ENCODE measurements around the gene ADGRL3.

Gene ADGRL3

DNA sequence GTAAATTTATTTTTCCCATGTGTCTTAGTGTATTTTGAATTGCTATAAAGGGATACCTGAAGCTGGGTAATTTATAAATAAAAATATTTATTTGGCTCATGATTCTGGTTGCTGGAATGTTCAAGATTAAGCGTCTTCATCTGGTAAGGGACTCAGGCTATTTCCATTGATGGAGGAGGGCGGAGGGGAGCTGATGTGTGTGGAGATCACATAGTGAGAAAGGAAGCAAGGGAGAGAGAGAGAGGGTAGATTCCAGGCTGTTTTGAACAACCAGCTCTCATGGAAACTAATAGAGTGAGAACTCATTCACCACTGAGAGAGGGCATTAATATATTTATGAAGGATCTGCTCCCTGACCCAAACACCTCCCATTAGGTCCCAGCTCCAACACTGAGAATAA, 39.6 kb upstream of the ADGRL3 start:
- Histone ChIP-seq H3K9me3 (ENCODE audit: control insufficient read depth, insufficient read depth, low read depth, low read length) (no peaks in the 10 kb centered on the region), H3K36me3 (ENCODE audit: control insufficient read depth in 2 of 2, insufficient read depth in 1 of 2, low read length in 2 of 2) (no peaks in the 10 kb centered on the region), H3K4me1 (ENCODE audit: control insufficient read depth, insufficient read depth, low read length) (no peaks in the 10 kb centered on the region), H3K4me3 (ENCODE audit: low read depth, low read length) (no peak overlapping the region), H3K27ac (ENCODE audit: extremely low read depth, low read depth, low read length) (no peak overlapping the region)
- POLR2A ChIA-PET = no interaction called here
- CTCF ChIA-PET = interaction anchor here (1.1 kb wide), 1 partner anchor 468 kb away, joined by 3 read pairs; no protein-coding TSS in a partner anchor
- TF ChIP-seq SCRT2 (tag by site-specific recombination; IDR thresholded peaks at IDR 0.05) (no peak), ZNF239 (tag by site-specific recombination; IDR thresholded peaks at IDR 0.05) (no peak), ZSCAN16 (tag by site-specific recombination; IDR thresholded peaks at IDR 0.05) (no peak), ZNF660 (tag by site-specific recombination; IDR thresholded peaks at IDR 0.05) (no peak), ZNF610 (tag by site-specific recombination; IDR thresholded peaks at IDR 0.05; ENCODE audit: borderline replicate concordance) (no peak), ZBTB7A (tag by site-specific recombination; IDR thresholded peaks at IDR 0.05; ENCODE audit: low read depth) (no peak), ZBTB17 (tag by site-specific recombination; IDR thresholded peaks at IDR 0.05) (no peak), ZNF350 (tag by site-specific recombination; IDR thresholded peaks at IDR 0.05) (no peak), ZNF37A (tag by site-specific recombination; IDR thresholded peaks at IDR 0.05) (no peak), ZNF114 (tag by site-specific recombination; IDR thresholded peaks at IDR 0.05) (no peak), KLF10 (tag by site-specific recombination; IDR thresholded peaks at IDR 0.05) (no peak)
- TF ChIP-seq, protein P1, sequence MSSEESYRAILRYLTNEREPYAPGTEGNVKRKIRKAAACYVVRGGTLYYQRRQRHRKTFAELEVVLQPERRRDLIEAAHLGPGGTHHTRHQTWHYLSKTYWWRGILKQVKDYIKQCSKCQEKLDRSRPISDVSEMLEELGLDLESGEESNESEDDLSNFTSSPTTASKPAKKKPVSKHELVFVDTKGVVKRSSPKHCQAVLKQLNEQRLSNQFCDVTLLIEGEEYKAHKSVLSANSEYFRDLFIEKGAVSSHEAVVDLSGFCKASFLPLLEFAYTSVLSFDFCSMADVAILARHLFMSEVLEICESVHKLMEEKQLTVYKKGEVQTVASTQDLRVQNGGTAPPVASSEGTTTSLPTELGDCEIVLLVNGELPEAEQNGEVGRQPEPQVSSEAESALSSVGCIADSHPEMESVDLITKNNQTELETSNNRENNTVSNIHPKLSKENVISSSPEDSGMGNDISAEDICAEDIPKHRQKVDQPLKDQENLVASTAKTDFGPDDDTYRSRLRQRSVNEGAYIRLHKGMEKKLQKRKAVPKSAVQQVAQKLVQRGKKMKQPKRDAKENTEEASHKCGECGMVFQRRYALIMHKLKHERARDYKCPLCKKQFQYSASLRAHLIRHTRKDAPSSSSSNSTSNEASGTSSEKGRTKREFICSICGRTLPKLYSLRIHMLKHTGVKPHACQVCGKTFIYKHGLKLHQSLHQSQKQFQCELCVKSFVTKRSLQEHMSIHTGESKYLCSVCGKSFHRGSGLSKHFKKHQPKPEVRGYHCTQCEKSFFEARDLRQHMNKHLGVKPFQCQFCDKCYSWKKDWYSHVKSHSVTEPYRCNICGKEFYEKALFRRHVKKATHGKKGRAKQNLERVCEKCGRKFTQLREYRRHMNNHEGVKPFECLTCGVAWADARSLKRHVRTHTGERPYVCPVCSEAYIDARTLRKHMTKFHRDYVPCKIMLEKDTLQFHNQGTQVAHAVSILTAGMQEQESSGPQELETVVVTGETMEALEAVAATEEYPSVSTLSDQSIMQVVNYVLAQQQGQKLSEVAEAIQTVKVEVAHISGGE (tag by site-specific recombination; conservative IDR thresholded peaks at IDR 0.05; ENCODE audit: low read depth) = no peak
- TF ChIP-seq, protein P2, sequence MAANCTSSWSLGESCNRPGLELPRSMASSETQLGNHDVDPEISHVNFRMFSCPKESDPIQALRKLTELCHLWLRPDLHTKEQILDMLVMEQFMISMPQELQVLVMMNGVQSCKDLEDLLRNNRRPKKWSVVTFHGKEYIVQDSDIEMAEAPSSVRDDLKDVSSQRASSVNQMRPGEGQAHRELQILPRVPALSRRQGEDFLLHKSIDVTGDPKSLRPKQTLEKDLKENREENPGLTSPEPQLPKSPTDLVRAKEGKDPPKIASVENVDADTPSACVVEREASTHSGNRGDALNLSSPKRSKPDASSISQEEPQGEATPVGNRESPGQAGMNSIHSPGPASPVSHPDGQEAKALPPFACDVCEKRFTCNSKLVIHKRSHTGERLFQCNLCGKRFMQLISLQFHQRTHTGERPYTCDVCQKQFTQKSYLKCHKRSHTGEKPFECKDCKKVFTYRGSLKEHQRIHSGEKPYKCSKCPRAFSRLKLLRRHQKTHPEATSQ (tag by site-specific recombination; IDR thresholded peaks at IDR 0.05) = no peak
- TF ChIP-seq, protein P3, sequence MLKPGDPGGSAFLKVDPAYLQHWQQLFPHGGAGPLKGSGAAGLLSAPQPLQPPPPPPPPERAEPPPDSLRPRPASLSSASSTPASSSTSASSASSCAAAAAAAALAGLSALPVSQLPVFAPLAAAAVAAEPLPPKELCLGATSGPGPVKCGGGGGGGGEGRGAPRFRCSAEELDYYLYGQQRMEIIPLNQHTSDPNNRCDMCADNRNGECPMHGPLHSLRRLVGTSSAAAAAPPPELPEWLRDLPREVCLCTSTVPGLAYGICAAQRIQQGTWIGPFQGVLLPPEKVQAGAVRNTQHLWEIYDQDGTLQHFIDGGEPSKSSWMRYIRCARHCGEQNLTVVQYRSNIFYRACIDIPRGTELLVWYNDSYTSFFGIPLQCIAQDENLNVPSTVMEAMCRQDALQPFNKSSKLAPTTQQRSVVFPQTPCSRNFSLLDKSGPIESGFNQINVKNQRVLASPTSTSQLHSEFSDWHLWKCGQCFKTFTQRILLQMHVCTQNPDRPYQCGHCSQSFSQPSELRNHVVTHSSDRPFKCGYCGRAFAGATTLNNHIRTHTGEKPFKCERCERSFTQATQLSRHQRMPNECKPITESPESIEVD (tag by site-specific recombination; IDR thresholded peaks at IDR 0.05) = no peak
- TF ChIP-seq, protein P4, sequence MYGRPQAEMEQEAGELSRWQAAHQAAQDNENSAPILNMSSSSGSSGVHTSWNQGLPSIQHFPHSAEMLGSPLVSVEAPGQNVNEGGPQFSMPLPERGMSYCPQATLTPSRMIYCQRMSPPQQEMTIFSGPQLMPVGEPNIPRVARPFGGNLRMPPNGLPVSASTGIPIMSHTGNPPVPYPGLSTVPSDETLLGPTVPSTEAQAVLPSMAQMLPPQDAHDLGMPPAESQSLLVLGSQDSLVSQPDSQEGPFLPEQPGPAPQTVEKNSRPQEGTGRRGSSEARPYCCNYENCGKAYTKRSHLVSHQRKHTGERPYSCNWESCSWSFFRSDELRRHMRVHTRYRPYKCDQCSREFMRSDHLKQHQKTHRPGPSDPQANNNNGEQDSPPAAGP (tag by site-specific recombination; IDR thresholded peaks at IDR 0.05) = no peak
- TF ChIP-seq, protein P5, sequence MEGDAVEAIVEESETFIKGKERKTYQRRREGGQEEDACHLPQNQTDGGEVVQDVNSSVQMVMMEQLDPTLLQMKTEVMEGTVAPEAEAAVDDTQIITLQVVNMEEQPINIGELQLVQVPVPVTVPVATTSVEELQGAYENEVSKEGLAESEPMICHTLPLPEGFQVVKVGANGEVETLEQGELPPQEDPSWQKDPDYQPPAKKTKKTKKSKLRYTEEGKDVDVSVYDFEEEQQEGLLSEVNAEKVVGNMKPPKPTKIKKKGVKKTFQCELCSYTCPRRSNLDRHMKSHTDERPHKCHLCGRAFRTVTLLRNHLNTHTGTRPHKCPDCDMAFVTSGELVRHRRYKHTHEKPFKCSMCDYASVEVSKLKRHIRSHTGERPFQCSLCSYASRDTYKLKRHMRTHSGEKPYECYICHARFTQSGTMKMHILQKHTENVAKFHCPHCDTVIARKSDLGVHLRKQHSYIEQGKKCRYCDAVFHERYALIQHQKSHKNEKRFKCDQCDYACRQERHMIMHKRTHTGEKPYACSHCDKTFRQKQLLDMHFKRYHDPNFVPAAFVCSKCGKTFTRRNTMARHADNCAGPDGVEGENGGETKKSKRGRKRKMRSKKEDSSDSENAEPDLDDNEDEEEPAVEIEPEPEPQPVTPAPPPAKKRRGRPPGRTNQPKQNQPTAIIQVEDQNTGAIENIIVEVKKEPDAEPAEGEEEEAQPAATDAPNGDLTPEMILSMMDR (tag by site-specific recombination; IDR thresholded peaks at IDR 0.05) = no peak
- TF ChIP-seq, protein P6, sequence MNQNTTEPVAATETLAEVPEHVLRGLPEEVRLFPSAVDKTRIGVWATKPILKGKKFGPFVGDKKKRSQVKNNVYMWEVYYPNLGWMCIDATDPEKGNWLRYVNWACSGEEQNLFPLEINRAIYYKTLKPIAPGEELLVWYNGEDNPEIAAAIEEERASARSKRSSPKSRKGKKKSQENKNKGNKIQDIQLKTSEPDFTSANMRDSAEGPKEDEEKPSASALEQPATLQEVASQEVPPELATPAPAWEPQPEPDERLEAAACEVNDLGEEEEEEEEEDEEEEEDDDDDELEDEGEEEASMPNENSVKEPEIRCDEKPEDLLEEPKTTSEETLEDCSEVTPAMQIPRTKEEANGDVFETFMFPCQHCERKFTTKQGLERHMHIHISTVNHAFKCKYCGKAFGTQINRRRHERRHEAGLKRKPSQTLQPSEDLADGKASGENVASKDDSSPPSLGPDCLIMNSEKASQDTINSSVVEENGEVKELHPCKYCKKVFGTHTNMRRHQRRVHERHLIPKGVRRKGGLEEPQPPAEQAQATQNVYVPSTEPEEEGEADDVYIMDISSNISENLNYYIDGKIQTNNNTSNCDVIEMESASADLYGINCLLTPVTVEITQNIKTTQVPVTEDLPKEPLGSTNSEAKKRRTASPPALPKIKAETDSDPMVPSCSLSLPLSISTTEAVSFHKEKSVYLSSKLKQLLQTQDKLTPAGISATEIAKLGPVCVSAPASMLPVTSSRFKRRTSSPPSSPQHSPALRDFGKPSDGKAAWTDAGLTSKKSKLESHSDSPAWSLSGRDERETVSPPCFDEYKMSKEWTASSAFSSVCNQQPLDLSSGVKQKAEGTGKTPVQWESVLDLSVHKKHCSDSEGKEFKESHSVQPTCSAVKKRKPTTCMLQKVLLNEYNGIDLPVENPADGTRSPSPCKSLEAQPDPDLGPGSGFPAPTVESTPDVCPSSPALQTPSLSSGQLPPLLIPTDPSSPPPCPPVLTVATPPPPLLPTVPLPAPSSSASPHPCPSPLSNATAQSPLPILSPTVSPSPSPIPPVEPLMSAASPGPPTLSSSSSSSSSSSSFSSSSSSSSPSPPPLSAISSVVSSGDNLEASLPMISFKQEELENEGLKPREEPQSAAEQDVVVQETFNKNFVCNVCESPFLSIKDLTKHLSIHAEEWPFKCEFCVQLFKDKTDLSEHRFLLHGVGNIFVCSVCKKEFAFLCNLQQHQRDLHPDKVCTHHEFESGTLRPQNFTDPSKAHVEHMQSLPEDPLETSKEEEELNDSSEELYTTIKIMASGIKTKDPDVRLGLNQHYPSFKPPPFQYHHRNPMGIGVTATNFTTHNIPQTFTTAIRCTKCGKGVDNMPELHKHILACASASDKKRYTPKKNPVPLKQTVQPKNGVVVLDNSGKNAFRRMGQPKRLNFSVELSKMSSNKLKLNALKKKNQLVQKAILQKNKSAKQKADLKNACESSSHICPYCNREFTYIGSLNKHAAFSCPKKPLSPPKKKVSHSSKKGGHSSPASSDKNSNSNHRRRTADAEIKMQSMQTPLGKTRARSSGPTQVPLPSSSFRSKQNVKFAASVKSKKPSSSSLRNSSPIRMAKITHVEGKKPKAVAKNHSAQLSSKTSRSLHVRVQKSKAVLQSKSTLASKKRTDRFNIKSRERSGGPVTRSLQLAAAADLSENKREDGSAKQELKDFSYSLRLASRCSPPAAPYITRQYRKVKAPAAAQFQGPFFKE (tag by site-specific recombination; IDR thresholded peaks at IDR 0.05; ENCODE audit: borderline replicate concordance) = no peak

Measured in HEK293 (cell line).